GM23338 (cell line): Measurements from ENCODE around the gene ZNF837. TPM values are rescaled to one million over a fixed set of nuclear protein-coding genes. Genes with fewer than 3 reads are reported as not detected.

ENCODE experiments used
- ATAC-seq: fragments of 200-7000 bp; cut with Tn5 transposase; 3 replicates; pipeline ENCODE4 v1.9.1; 2020
- DNase-seq: peaks from one replicate; pipeline ENCODE4 v3.0.0-alpha.2; 2015; ENCODE audit warnings: low spot score
- H2AFZ ChIP-seq: fragments of 200-600 bp; sonication (generic); 2 replicates; pipeline ENCODE4 v1.8.0; 2016; ENCODE audit warnings: antibody characterized with exemption, mild to moderate bottlenecking, moderate library complexity
- H3F3A ChIP-seq: fragments of 200-600 bp; sonication (generic); replicated peaks from 2 replicates; pipeline ENCODE4 v1.8.0; 2017; ENCODE audit warnings: antibody characterized with exemption, mixed run types, low read depth
- H3K27ac ChIP-seq: fragments of 200-600 bp; sonication (generic); 2 replicates; pipeline ENCODE4 v1.6.1; 2016; ENCODE audit warnings: low read depth
- H3K27me3 ChIP-seq: fragments of 200-600 bp; sonication (generic); 2 replicates; pipeline ENCODE4 v1.8.0; 2016; ENCODE audit warnings: mild to moderate bottlenecking, mixed run types, moderate library complexity; ENCODE audit not compliant: insufficient read depth
- H3K36me3 ChIP-seq: fragments of 200-600 bp; sonication (generic); 2 replicates; pipeline ENCODE4 v1.8.0; 2016; ENCODE audit warnings: mild to moderate bottlenecking; ENCODE audit not compliant: insufficient read depth
- H3K4me1 ChIP-seq: fragments of 200-600 bp; sonication (generic); 2 replicates; pipeline ENCODE4 v1.8.0; 2016; ENCODE audit warnings: mild to moderate bottlenecking, moderate library complexity; ENCODE audit not compliant: insufficient read depth
- H3K4me2 ChIP-seq: fragments of 200-600 bp; sonication (generic); 2 replicates; pipeline ENCODE4 v1.7.1; 2017; ENCODE audit warnings: mixed run types
- H3K4me3 ChIP-seq: fragments of 200-600 bp; sonication (generic); 2 replicates; pipeline ENCODE4 v1.6.1; 2016; ENCODE audit warnings: mixed run types
- H3K79me2 ChIP-seq: fragments of 200-600 bp; sonication (generic); replicated peaks from 2 replicates; pipeline ENCODE4 v1.8.0; 2017; ENCODE audit warnings: mild to moderate bottlenecking; ENCODE audit not compliant: insufficient read depth
- H3K9me2 ChIP-seq: fragments of 200-600 bp; sonication (generic); 2 replicates; pipeline ENCODE4 v1.8.0; 2017; ENCODE audit not compliant: insufficient read depth
- H4K20me1 ChIP-seq: fragments of 200-600 bp; sonication (generic); replicated peaks from 2 replicates; pipeline ENCODE4 v1.8.0; 2017; ENCODE audit warnings: mild to moderate bottlenecking; ENCODE audit not compliant: insufficient read depth
- H3K27ac Mint-ChIP-seq: 2 replicates; pipeline ENCODE4 v1.8.0; 2020; ENCODE audit warnings: inconsistent platforms, mild to moderate bottlenecking, moderate library complexity, mixed read lengths
- H3K27me3 Mint-ChIP-seq: 3 replicates; pipeline ENCODE4 v1.8.0; 2022; ENCODE audit warnings: low read depth, mild to moderate bottlenecking, moderate library complexity, mixed read lengths, inconsistent platforms; ENCODE audit not compliant: insufficient read depth, poor library complexity
- H3K36me3 Mint-ChIP-seq: 3 replicates; pipeline ENCODE4 v1.8.0; 2021; ENCODE audit warnings: low read depth, mild to moderate bottlenecking, inconsistent platforms, moderate library complexity, mixed read lengths
- H3K4me1 Mint-ChIP-seq: 3 replicates; pipeline ENCODE4 v1.8.0; 2020; ENCODE audit warnings: mild to moderate bottlenecking, inconsistent platforms, mixed read lengths
- H3K4me3 Mint-ChIP-seq: 3 replicates; pipeline ENCODE4 v1.8.0; 2021; ENCODE audit warnings: moderate library complexity, mild to moderate bottlenecking, inconsistent platforms, mixed read lengths
- H3K9me3 Mint-ChIP-seq: 3 replicates; pipeline ENCODE4 v1.8.0; 2020; ENCODE audit warnings: moderate library complexity, mild to moderate bottlenecking, inconsistent platforms, mixed read lengths
- CREB1 ChIP-seq: fragments of 250-450 bp; sonication (Bioruptor Pico); IDR thresholded peaks from 2 replicates; pipeline ENCODE4 v1.5.0; 2020; ENCODE audit warnings: low read depth, mild to moderate bottlenecking, moderate library complexity
- CTCF ChIP-seq, 2 experiments: fragments of 200-600 bp in 1 of 2; sonication (generic) in 1 of 2; conservative IDR thresholded peaks; 2 replicates each; pipeline versions ENCODE4 v1.5.1 to v1.6.1; 2016 to 2017; ENCODE audit warnings: antibody characterized with exemption in 2 of 2, low read depth in 2 of 2, mild to moderate bottlenecking in 2 of 2, moderate library complexity in 1 of 2
- ETS1 ChIP-seq: IDR thresholded peaks from 2 replicates; pipeline ENCODE4 v1.6.1; 2016; ENCODE audit warnings: antibody characterized with exemption
- EZH2 ChIP-seq: fragments of 200-600 bp; sonication (generic); IDR thresholded peaks from one replicate; pipeline ENCODE4 v1.8.0; 2017; ENCODE audit warnings: antibody characterized with exemption, mild to moderate bottlenecking, low read depth; ENCODE audit not compliant: unreplicated experiment
- EZH2phosphoT487 ChIP-seq: fragments of 200-600 bp; sonication (generic); IDR thresholded peaks from one replicate; pipeline ENCODE4 v1.8.1; 2018; ENCODE audit warnings: antibody characterized with exemption; ENCODE audit not compliant: unreplicated experiment
- JUNB ChIP-seq: IDR thresholded peaks from one replicate; pipeline ENCODE4 v1.6.1; 2016; ENCODE audit warnings: antibody characterized with exemption; ENCODE audit not compliant: unreplicated experiment
- NANOG ChIP-seq: IDR thresholded peaks from 2 replicates; pipeline ENCODE4 v1.6.1; 2016; ENCODE audit warnings: antibody characterized with exemption, borderline replicate concordance
- POLR2AphosphoS5 ChIP-seq: IDR thresholded peaks from 2 replicates; pipeline ENCODE4 v1.6.1; 2016; ENCODE audit warnings: antibody characterized with exemption, low read depth
- REST ChIP-seq: IDR thresholded peaks from one replicate; pipeline ENCODE4 v1.6.1; 2018; ENCODE audit warnings: antibody characterized with exemption; ENCODE audit not compliant: unreplicated experiment
- STAT1 ChIP-seq: IDR thresholded peaks from one replicate; pipeline ENCODE4 v1.6.1; 2016; ENCODE audit warnings: antibody characterized with exemption; ENCODE audit not compliant: unreplicated experiment
- ZNF114 ChIP-seq: fragments of 250-450 bp; sonication (Bioruptor Pico); IDR thresholded peaks from 2 replicates; pipeline ENCODE4 v1.5.0; 2020; ENCODE audit warnings: mild to moderate bottlenecking, moderate library complexity
- ZNF331 ChIP-seq: fragments of 250-450 bp; sonication (Bioruptor Pico); IDR thresholded peaks from 2 replicates; pipeline ENCODE4 v1.5.0; 2020; ENCODE audit warnings: low read depth, mild to moderate bottlenecking, moderate library complexity
- ZNF462 ChIP-seq: fragments of 250-450 bp; sonication (Bioruptor Pico); IDR thresholded peaks from 2 replicates; pipeline ENCODE4 v1.5.0; 2020; ENCODE audit warnings: mild to moderate bottlenecking, moderate library complexity
- polyA plus RNA-seq: library from polyadenylated mRNA; unstranded; fragments of >200 nt; fragmentation: Nextera tagmentation; extraction: Ambion mirVana; gene quantifications from 2 replicates; pipeline ENCODE4 v1.2.1, GENCODE V29; 2016
- total RNA-seq: library from RNA; depleted of rRNA; stranded (reverse); fragments of >200 nt; shearing (Covaris generic); gene quantifications from 2 replicates; pipeline ENCODE4 v1.2.3, GENCODE V29; 2014

ZNF837 gene
- total and polyA plus RNA-seq, 2 experiments from 2014 or later = 3.1 to 11.0 TPM

- no peak overlapping the region for H3K4me2 ChIP-seq
- no peaks in the 10 kb centered on the region; the same call in 2 of the 3 replicates for H3K9me3 Mint-ChIP-seq
- TF ChIP-seq JUNB (no peak), REST (no peak), ZNF462 (CRISPR knock-in tag) (no peak), EZH2phosphoT487 (no peak), CREB1 (CRISPR knock-in tag) (no peak), ZNF114 (CRISPR knock-in tag) (no peak), CTCF (conservative IDR thresholded peaks at IDR 0.05; ENCODE audit: low read depth in 2 of 2) (no peak), STAT1 (no peak), ETS1 (no peak), ZNF331 (CRISPR knock-in tag) (no peak), POLR2AphosphoS5 (no peak), EZH2 (no peak), NANOG (no peak)
Observed at GRCh38 chr19:58332697-58333096, 48.1 kb downstream of the ZNF837 start.

More at GRCh38 chr19:58332697-58333096, 48.1 kb downstream of the ZNF837 start:
- no peaks in the 10 kb centered on the region for H3K9me2 ChIP-seq
- H3F3A ChIP-seq = 0 out of 2 replicates have a peak, but pooled peaks cover 9% of the 10 kb centered on the region
- H3K79me2 ChIP-seq = no peaks in the 10 kb centered on the region
- H3K27me3 ChIP-seq = no peaks in the 10 kb centered on the region
- no peak overlapping the region for H3K4me3 ChIP-seq
- H2AFZ ChIP-seq = no peak overlapping the region
- peaks cover 3% of the 10 kb centered on the region; the same call in 1 of the 2 replicates for H3K4me1 ChIP-seq
- ATAC-seq (no peak), DNase-seq (no peak)
- Mint-ChIP-seq H3K4me3 (no peak overlapping the region; the same call in 2 of the 3 replicates), H3K27ac (no peak overlapping the region), H3K27me3 (no peaks in the 10 kb centered on the region), H3K36me3 (peaks cover 8% of the 10 kb centered on the region), H3K4me1 (peaks cover 2% of the 10 kb centered on the region; the same call in 1 of the 3 replicates)
- H3K36me3 ChIP-seq = no peaks in the 10 kb centered on the region
- no peak overlapping the region for H3K27ac ChIP-seq
- H4K20me1 ChIP-seq = peaks cover 7% of the 10 kb centered on the region; the same call in 1 of the 2 replicates
